ENCODE measurements around the gene NDFIP1. TPM values are rescaled to one million over a fixed set of nuclear protein-coding genes. Genes with fewer than 3 reads are reported as not detected.

The NDFIP1 gene
- total and polyA plus RNA-seq, 2 of the 4 experiments (the other 2 are of a cell fraction) = 7.7 to 15.4 TPM

GRCh38 chr5:142186514-142186856 is 77.9 kb downstream of the NDFIP1 start:
- no peak overlapping the region for H3K14ac ChIP-seq (replicated peaks; ENCODE audit: low read depth, low read length)
- dilution Hi-C loops (cut with HindIII; ENCODE audit: low sequenced_read_pairs, unreplicated experiment) (no loop called here), in situ Hi-C loops (cut with MboI; ENCODE audit: low sequenced_read_pairs) (no loop called here), intact Hi-C loops (cut with micrococcal nuclease) (no loop called here)
- no peak overlapping the region for H2BK120ac ChIP-seq (ENCODE audit: low read depth, low read length)
- no TSS peak for BruUV-seq (replicated peaks)
- H2BK5ac ChIP-seq (ENCODE audit: low read depth, low read length, poor library complexity, severe bottlenecking) = no peak overlapping the region
- no peak overlapping the region for H3K18ac ChIP-seq (ENCODE audit: low read depth, low read length)
- H3K27me3 ChIP-seq (ENCODE audit: control insufficient read depth, insufficient read depth, low read length) = no peaks in the 10 kb centered on the region; the same call in 1 of the 2 replicates
- H4K20me1 ChIP-seq (ENCODE audit: insufficient read depth, low read length) = no peaks in the 10 kb centered on the region
- H2AK9ac ChIP-seq (replicated peaks; ENCODE audit: low read depth, low read length, poor library complexity) = no peak overlapping the region
- ChIA-PET POLR2A (ENCODE audit: unreplicated experiment) (no interaction called here), CTCF (interaction anchor here (0.8 kb wide), 1 partner anchor 134 kb away, joined by 3 read pairs; no protein-coding TSS in a partner anchor)
- H3K56ac ChIP-seq (ENCODE audit: extremely low read depth, insufficient read depth, low read length) = no peak overlapping the region
- H4K5ac ChIP-seq (ENCODE audit: low read depth, low read length) = no peak overlapping the region
- no peaks in the 10 kb centered on the region for H3K36me3 ChIP-seq (ENCODE audit: control insufficient read depth, insufficient read depth, low read length)
- H3K4ac ChIP-seq (ENCODE audit: low read depth, low read length) = no peak overlapping the region
- no peak overlapping the region for H3K9ac ChIP-seq (ENCODE audit: low read depth, low read length)
- H3K23ac ChIP-seq (ENCODE audit: low read depth, low read length) = no peak overlapping the region
- no peaks in the 10 kb centered on the region for H3K9me3 ChIP-seq (ENCODE audit: control insufficient read depth, insufficient read depth, low read length)
- no peak overlapping the region for H4K8ac ChIP-seq (ENCODE audit: low read depth in 2 of 2, low read length in 2 of 2)
- H3K4me3 ChIP-seq (ENCODE audit: insufficient read depth, low read depth, low read length) = no peak overlapping the region
- no peak overlapping the region for H2BK20ac ChIP-seq (ENCODE audit: low read depth, low read length)
- DNase-seq = no peak
- H3K4me2 ChIP-seq (ENCODE audit: low read depth, low read length) = no peak overlapping the region
- no peak overlapping the region for H3K27ac ChIP-seq (ENCODE audit: insufficient read depth, low read length)
- TF ChIP-seq RCOR1 (IDR thresholded peaks at IDR 0.05; ENCODE audit: insufficient replicate concordance, low read length) (no peak), MAFK (IDR thresholded peaks at IDR 0.05; ENCODE audit: low read depth, low read length) (no peak), CTCF (conservative IDR thresholded peaks at IDR 0.05; ENCODE audit: low read depth, low read length) (no peak), FOS (IDR thresholded peaks at IDR 0.05; ENCODE audit: low read depth, low read length) (no peak), MXI1 (IDR thresholded peaks at IDR 0.05; ENCODE audit: borderline replicate concordance, low read depth, low read length) (no peak), USF2 (IDR thresholded peaks at IDR 0.05; ENCODE audit: low read depth, low read length) (no peak), POLR2A (IDR thresholded peaks at IDR 0.05; ENCODE audit: low read depth, low read length) (no peak), BHLHE40 (IDR thresholded peaks at IDR 0.05; ENCODE audit: low read depth, low read length) (no peak), RAD21 (IDR thresholded peaks at IDR 0.05; ENCODE audit: low read length) (no peak), CHD1 (IDR thresholded peaks at IDR 0.05; ENCODE audit: low read depth, low read length) (no peak), NFE2L2 (IDR thresholded peaks at IDR 0.05; ENCODE audit: low read depth, low read length) (no peak)
- no peak overlapping the region for H2AK5ac ChIP-seq (ENCODE audit: low read depth, low read length)
- no peak; the same call in 1 of the 2 replicates for ATAC-seq (ENCODE audit: low read depth)
- H4K91ac ChIP-seq (ENCODE audit: insufficient read depth, low read depth, low read length) = no peak overlapping the region
- no peaks in the 10 kb centered on the region for H3K4me1 ChIP-seq (ENCODE audit: control insufficient read depth, insufficient read depth, low read length)
- H2BK15ac ChIP-seq (ENCODE audit: low read depth, low read length) = no peak overlapping the region
- H2AFZ ChIP-seq (replicated peaks; ENCODE audit: low read length, poor library complexity) = no peak overlapping the region
- no peaks in the 10 kb centered on the region for H3K9me1 ChIP-seq (ENCODE audit: insufficient read depth, low read length)
- no peaks in the 10 kb centered on the region for H3K79me1 ChIP-seq (ENCODE audit: low read depth in 1 of 2, low read length in 2 of 2)
